NT2/D1 (cell line): ENCODE data around the gene BAK1.

Experiments used
- SUZ12 ChIP-seq: IDR thresholded peaks from 2 replicates; pipeline ENCODE4 v1.6.1; 2011; ENCODE audit not compliant: insufficient read length, insufficient read depth; ENCODE audit errors: extremely low read depth
- YY1 ChIP-seq: IDR thresholded peaks from 2 replicates; pipeline ENCODE4 v1.6.1; 2011; ENCODE audit not compliant: insufficient read length, insufficient read depth
- ZNF274 ChIP-seq: IDR thresholded peaks from 2 replicates; pipeline ENCODE4 v1.6.1; 2011; ENCODE audit warnings: mild to moderate bottlenecking, low read depth, low read length

- TF ChIP-seq ZNF274 (no peak), SUZ12 (no peak), YY1 (no peak)
Observed at GRCh38 chr6:33546766-33547165, 33.3 kb downstream of the BAK1 start.
